Psoas muscle (tissue), 8 donors: ENCODE data around the gene ADAM30. TPM values are rescaled to one million over a fixed set of nuclear protein-coding genes. Genes with fewer than 3 reads are reported as not detected.

Source experiments
- ATAC-seq, 4 donors: fragments of 200-7000 bp; cut with Tn5 transposase; one replicate each; pipeline ENCODE4 v1.9.1; 2020; ENCODE audit warnings: moderate library complexity in 3 of 4, mild to moderate bottlenecking in 2 of 4
- DNase-seq, 2 donors: peaks; one replicate each; pipeline ENCODE4 v3.0.0-alpha.2; 2020
- H3K27ac ChIP-seq: fragments of 200-600 bp; one replicate; pipeline ENCODE4 v1.8.0; 2022
- H3K27me3 ChIP-seq, 3 donors: fragments of 200-600 bp in 1 of 3; one replicate each; pipeline versions ENCODE4 v1.6.1 to v1.8.0; 2013 to 2022; ENCODE audit warnings: low read length in 2 of 3, mild to moderate bottlenecking in 2 of 3, moderate library complexity in 1 of 3; ENCODE audit not compliant: insufficient read depth in 3 of 3
- H3K36me3 ChIP-seq, 2 donors: fragments of 200-600 bp in 1 of 2; one replicate each; pipeline versions ENCODE4 v1.6.1 to v1.8.0; 2013 to 2022; ENCODE audit warnings: low read depth in 1 of 2, mild to moderate bottlenecking in 1 of 2, moderate library complexity in 1 of 2; ENCODE audit not compliant: insufficient read depth in 1 of 2
- H3K4me1 ChIP-seq: fragments of 200-600 bp; one replicate; pipeline ENCODE4 v1.8.0; 2022
- H3K4me3 ChIP-seq: fragments of 200-600 bp; one replicate; pipeline ENCODE4 v1.8.0; 2022; ENCODE audit warnings: mild to moderate bottlenecking
- H3K9me3 ChIP-seq: fragments of 200-600 bp; one replicate; pipeline ENCODE4 v1.8.0; 2022
- WGBS, 3 donors: extraction: QIAGEN DNeasy Blood & Tissue Kit; methylation state at CpG; one replicate each; pipeline versions ENCODE4 v1.1.6 to v1.1.7; 2013; 5-methylcytosine and 5-hydroxymethylcytosine counted together
- intact Hi-C, 2 donors: fragments of 100-400 bp; cut with DNase I; formaldehyde crosslinking; loops; one replicate each; pipeline versions ENCODE4 v1.11.0 to v1.14.2; 2022
- polyA plus RNA-seq, 3 donors: library from polyadenylated mRNA; stranded (reverse); fragments of 200-250 nt; gene quantifications; one replicate each; pipeline ENCODE4 v1.2.3, GENCODE V29; 2013
- total RNA-seq, 4 donors: library from RNA; stranded (reverse); fragmentation: NEBNext Ultra II Directional in 2 of 4; extraction: Animal tissue kit (Norgen Biotek cat#: 25700) in 2 of 4; gene quantifications; one replicate each; pipeline versions ENCODE4 v1.2.1 to v1.2.4, GENCODE V29; 2021 to 2023
- TF ChIP-seq, protein P1 (sequence below): fragments of 200-600 bp; IDR thresholded peaks from one replicate; pipeline ENCODE4 v1.8.0; 2022; ENCODE audit warnings: antibody characterized with exemption
- donor health status: healthy with polysubstance abuse.
- donor health status: DM: no; HTN: no; CAD: no; lungs with moderate emphysema.
- donor health status: Bipolar disorder and iron deficiency.
- donor health status: healthy.
- donor health status: DM: yes; HTN: yes; CAD: no.
- donor health status: DM: no; HTN: no; CAD: no.
- donor health status: DM: no; HTN: no; CAD: no.
- donor health status: DM: yes; HTN: yes; CAD: no.

The ADAM30 gene
- total and polyA plus RNA-seq, 7 donors: not detected

DNA sequence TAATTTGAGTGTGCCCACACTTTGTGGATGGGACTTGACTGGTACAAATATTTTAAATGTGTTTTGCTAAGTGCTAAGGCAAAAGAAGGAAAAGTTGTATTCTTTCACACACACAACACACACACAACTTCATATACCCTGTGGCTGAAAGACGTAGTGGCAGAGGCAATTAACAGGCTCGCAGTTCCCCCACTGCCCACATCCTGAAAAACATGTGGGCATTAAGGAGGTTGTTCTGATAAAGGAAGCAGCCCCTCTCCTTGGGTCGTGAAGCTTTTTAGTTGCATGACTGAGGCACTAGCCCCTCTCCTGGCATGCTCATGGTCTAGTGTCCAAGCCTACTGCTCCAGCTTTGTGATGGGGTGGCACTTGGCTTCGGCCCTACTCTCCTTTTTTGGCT, 14.3 kb upstream of the ADAM30 start:
- DNase-seq: no peak
- TF ChIP-seq, protein P1, sequence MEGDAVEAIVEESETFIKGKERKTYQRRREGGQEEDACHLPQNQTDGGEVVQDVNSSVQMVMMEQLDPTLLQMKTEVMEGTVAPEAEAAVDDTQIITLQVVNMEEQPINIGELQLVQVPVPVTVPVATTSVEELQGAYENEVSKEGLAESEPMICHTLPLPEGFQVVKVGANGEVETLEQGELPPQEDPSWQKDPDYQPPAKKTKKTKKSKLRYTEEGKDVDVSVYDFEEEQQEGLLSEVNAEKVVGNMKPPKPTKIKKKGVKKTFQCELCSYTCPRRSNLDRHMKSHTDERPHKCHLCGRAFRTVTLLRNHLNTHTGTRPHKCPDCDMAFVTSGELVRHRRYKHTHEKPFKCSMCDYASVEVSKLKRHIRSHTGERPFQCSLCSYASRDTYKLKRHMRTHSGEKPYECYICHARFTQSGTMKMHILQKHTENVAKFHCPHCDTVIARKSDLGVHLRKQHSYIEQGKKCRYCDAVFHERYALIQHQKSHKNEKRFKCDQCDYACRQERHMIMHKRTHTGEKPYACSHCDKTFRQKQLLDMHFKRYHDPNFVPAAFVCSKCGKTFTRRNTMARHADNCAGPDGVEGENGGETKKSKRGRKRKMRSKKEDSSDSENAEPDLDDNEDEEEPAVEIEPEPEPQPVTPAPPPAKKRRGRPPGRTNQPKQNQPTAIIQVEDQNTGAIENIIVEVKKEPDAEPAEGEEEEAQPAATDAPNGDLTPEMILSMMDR: no peak
- no peak overlapping the region for H3K4me3 ChIP-seq
- intact Hi-C loops: no loop called here
- H3K27me3 ChIP-seq: no peaks in the 10 kb centered on the region
- 62 to 78% (median 76%) methylated on average over 4 of the region's 4 CpGs for WGBS, 3 donors
- no peaks in the 10 kb centered on the region for H3K9me3 ChIP-seq
- no peaks in the 10 kb centered on the region for H3K4me1 ChIP-seq
- peaks cover 2 to 35% of the 10 kb centered on the region in 2 donors for H3K36me3 ChIP-seq
- H3K27ac ChIP-seq: no peak overlapping the region
- no peak for ATAC-seq

DNA sequence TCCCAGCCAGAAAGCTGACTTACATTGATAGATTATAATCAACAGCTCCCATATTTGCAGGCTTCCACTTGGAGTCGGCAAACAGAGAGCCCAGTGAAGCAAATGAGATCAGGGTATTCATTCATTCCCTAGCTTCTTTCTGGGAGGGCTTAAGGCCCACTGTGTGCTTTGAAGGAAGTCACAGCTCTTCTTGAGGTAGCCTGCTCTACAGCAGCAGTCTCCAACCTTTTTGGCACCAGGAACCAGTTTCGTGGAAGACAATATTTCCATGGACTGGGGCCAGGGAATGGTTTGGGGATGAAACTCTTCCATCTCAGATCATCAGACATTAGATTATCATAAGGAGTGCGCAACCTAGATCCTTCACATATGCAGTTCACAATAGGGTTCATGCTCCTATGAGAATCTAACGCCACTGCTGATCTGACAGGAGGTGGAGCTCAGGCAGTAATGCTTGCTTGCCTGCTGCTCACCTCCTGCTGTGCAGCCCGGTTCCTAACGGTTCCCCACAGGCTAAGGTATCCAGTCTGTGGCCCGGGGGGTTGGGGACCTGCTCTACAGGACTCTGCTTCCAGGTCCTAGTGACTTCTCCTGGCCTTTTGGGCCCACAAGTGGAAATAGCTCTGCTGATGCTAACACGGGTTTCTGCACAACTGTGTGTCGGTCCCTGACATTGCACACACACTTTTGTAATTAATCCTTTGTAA, 13.7 kb upstream of the ADAM30 start:
- ATAC-seq (no peak), DNase-seq (no peak)
- Histone ChIP-seq H3K9me3 (no peaks in the 10 kb centered on the region), H3K27ac (no peak overlapping the region), H3K4me3 (no peak overlapping the region), H3K4me1 (no peaks in the 10 kb centered on the region), H3K36me3 (peaks cover 2 to 29% of the 10 kb centered on the region in 2 donors), H3K27me3 (no peaks in the 10 kb centered on the region)
- WGBS, 3 donors: 64 to 69% (median 68%) methylated on average over 9 of the region's 9 CpGs
- TF ChIP-seq, protein P1: no peak
- intact Hi-C loops: no loop called here

DNA sequence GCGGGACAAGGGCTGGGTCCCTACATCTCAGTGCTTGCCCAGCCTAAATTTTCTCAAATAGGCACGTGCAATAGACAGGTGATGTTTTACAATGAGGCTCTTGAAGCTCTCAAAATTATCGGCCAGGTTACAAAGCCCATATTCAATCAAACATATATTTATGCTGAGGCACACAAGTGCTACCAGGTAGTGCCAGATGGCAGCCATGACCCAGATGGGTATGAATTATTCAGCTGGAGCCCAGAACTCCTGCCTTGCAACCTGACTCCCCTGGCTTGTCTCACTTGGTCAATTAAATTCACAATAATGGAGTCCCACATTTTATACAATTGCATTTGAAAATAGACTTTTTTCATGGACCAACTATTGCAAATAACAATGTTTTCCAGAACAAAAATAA, 12.3 kb upstream of the ADAM30 start:
- intact Hi-C loops: no loop called here
- 81 to 93% (median 83%) methylated on average over 3 of the region's 3 CpGs for WGBS, 3 donors

DNA sequence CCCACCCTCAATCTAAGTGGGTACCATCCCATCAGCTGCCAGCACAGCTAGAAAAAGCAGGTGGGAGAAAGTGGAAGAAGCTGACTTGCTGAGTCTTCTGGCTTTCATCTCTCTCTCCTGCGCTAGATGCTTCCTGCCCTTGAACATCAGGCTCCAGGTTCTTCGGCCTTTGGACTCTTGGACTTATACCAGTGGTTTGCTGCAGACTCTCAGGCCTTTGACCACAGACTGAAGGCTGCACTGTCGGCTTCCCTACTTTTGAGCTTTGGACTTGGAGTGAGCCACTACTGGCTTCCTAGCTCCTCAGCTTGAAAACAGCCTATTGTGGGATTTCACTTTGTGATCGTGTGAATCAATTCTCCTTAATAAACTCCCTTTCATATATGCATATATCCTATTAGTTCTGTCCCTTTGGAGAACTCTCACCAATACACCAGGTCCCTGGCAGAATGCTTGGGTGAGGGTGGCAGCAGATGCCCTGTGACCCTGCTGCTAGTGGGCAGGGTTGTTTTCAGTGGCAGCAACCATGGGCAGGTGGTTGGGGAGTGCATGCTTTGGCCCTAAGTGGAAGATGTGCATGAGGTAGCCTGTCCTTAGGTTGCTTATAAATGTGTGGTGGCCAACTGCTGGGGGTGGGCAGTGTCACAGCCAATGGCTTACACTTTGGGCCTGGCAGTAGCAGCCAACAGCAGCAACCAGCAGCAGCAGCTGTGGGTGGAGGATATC, 10.8 kb upstream of the ADAM30 start:
- H3K9me3 ChIP-seq: no peaks in the 10 kb centered on the region
- H3K27me3 ChIP-seq: no peaks in the 10 kb centered on the region
- DNase-seq: no peak
- no peaks in the 10 kb centered on the region for H3K4me1 ChIP-seq
- H3K27ac ChIP-seq: no peak overlapping the region
- no peak for ATAC-seq
- TF ChIP-seq, protein P1: no peak
- 91 to 92% (median 92%) methylated on average over 4 of the region's 4 CpGs for WGBS, 3 donors
- intact Hi-C loops: no loop called here
- no peak overlapping the region for H3K4me3 ChIP-seq
- no peaks in the 10 kb centered on the region for H3K36me3 ChIP-seq

More for the DNA sequence above, 12.3 kb upstream of the ADAM30 start:
- peaks cover 0 to 15% of the 10 kb centered on the region in 2 donors for H3K36me3 ChIP-seq
- H3K27me3 ChIP-seq: no peaks in the 10 kb centered on the region
- no peak for ATAC-seq
- no peaks in the 10 kb centered on the region for H3K9me3 ChIP-seq
- DNase-seq: no peak
- H3K4me3 ChIP-seq: no peak overlapping the region
- no peak overlapping the region for H3K27ac ChIP-seq
- TF ChIP-seq, protein P1: no peak
- no peaks in the 10 kb centered on the region for H3K4me1 ChIP-seq
